ENCODE data around the gene EPHB1.

EPHB1 gene

DNA sequence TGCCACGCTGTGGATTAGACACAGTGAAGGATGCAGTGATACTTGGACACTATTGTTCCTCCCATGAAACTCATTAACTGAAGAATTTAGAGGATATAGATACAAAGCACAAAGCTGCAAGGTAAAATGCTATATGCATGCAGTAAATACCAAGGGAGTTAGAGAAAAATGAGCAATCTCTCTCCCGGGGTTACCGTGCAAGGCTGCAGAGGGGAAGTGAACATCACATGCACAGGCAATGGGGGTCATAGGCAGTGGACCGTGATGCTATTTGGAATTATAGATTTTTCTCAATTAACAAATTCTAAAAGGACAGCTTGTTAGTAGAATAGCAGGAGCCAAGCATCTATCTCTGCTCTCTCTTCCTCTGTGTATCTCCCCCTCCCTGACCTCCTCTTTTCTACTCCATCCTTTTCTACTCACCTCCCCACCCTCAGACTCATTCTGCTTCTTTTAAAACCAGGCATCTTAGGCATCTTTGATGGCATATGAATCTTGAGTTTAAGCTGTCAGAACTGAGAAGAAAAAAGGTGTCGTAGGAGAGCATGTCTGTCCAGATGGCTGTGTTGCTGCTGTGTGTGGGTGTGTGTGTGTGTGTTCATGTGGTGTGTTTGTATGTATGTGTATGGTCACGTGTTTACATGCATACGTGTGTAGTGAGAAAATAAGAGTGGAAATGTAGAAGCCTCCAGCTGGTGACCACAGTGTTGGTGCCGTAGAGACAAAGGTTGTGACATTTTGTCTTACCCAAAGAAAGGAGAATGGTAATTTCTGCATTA lies 339.0 kb downstream of the EPHB1 start:
- DNase-seq (ENCODE audit: low spot score) = no peak

DNA sequence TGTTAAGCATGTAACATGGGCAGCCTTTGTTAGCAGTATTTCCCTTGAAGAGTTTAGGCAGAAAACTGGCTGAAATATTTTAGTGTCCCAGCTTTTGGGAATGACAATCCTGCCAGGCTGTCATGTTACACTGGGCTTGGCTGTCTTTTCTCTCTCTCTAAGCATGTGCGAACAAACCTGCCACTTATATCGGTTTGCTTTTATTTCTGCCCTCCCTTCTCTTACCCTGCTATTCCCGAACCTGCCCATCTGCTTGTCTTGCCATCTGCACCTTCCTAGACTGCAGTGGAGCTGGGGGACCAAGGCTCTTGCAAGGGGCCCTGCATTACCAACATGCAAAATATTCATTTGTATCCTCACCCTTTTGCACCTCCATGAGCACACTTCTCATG lies 339.6 kb downstream of the EPHB1 start:
- DNase-seq (ENCODE audit: low spot score) = no peak

DNA sequence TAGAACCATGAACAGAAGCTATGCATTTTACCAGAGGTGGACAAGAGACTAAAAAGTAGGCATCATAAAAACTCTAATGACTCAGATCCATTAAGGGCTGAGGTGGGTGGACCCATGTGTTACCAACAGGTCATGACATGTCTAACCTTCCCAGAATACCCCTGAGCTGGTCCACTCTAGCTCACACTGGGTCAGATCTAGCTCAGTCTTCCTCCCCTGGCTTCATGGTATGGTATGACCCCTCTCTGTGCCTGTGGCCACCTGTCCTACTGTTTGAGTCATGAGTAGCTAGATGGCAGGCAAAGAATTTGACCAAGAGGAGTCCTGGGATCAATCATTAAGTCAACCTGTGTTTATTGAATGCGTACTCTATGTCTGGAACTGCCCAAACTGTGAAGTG lies 340.4 kb downstream of the EPHB1 start:
- no peak for DNase-seq (ENCODE audit: low spot score)

DNA sequence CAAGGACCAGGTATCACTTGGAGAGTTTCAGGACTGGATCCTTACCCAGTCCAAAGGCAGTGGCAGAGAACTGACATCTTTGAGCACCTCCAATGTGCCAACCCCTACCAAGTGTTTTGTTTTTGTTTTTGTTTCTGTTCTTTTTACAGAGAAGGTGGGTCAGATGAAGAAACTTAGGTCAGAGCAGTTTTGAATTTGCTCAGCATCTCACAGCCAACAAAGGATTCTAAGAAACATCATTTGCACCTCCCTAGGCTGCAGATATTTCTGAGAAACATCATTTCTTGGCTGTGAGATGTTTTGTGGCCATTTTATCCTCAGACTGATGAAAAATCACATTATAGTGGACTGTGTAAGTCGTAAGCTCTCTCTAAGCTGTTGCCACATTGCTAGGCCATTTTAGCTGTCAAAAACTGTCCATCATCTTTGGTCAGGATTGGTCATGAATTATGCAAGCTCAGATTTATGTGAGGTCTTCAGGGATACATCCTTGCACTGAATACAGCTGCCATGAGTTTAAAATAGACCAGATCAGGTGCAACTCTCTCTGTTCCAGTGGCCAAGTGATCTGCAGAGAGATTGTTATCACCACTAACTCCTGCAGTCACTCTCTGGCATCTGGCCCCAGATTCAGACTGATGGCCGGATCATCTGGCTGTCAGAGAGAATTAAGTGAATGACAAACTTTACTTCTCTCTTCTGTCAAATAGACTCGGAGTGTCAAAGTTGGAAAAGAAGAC lies 341.5 kb downstream of the EPHB1 start:
- DNase-seq (ENCODE audit: low spot score) = no peak

DNA sequence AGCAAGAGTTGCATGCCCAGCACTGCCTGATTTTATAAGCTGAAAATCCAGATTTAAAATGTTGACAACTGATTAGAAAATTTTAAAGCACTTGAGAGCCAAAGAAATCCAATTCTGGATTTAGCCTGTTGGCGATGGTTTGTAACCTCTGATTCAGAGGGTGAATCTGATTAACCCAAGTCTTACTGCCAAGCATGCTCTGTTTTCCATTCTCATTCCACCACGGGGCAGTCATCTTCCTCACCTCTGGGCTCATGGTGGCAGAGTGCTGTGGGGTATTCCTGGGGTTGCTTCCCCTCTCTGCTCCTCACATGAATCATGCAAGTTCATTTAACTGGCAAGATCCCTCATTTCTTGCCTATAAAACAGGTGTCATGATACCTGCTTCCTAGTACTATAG lies 342.2 kb downstream of the EPHB1 start:
- DNase-seq (ENCODE audit: low spot score) = no peak

DNA sequence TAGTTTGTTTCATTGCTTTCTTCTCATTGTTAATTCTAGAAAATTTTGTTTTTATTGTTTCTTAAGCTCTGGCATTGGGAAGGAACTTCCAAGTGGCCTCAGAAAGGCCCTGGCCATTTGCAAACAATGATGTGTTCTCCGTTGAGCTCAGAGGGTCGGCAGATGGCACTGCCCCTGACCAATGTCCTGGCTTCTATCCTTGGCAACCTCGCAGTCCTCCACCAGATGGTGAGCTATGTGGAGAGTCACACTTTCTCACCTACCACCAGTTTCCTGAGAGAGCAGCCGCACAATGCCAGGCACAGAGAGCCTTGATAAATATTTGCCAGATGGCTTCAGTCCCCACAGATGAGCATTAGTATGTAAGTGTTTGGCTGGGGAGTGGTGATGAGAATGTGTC lies 343.7 kb downstream of the EPHB1 start:
- DNase-seq (ENCODE audit: low spot score) = no peak

DNA sequence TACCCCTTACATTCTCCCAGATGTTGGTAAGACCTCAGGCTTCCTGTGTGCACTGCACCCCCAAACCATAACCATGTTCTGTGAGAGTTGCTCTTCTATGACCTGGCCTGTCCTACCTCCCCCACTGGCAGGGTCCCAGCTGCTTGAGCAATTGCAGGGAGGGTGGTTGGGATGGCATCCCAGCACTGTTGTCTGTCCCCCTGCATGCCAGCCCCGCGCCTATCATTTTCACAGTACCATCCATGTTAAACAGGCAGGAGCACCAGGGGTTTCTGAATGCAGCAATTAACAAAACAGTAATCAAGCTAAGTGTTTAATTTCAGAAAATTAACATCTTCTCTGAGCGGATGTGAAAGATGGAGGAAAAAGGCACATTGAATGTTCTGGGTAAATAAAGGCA lies 345.5 kb downstream of the EPHB1 start:
- DNase-seq (ENCODE audit: low spot score) = no peak

DNA sequence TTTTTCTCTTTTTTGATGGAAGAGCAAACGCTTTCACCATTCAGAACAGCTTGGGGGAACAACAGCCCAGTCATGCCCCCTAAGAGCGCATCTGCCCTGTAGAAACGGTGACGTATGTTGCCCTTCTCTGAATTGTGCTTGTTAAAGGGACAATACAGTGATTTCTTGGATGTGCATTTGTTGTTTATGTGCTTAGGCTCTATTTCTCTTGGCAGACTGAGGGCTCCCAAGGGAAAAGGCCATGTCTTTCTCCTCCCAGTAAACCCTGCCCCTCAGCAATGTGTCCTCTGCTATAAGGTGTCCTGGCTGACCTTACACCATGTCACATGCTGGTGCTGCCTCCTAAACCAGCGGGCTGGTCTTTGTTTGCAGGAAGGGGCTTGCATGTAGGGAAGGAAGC lies 346.1 kb downstream of the EPHB1 start:
- no peak for DNase-seq (ENCODE audit: low spot score)

DNA sequence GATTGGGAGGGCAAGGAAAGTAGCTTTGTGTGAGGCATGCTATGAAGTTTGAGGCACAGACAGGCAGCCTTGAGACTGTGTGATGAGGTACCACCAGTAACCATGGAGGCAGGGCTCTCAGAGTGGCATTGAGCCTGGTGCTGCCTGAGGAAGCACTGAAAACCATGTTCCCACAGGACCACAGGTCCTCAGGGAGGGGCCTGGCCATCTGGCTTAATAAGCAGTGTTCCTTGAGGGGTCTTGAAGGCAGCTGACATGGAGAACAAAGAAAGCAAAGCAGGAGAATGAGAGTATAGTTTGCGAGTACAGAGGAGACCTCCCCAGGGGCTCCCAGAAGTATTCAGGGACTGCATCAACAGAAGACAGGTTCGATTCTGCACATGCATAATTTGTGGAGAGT lies 346.6 kb downstream of the EPHB1 start:
- no peak for DNase-seq (ENCODE audit: low spot score)

DNA sequence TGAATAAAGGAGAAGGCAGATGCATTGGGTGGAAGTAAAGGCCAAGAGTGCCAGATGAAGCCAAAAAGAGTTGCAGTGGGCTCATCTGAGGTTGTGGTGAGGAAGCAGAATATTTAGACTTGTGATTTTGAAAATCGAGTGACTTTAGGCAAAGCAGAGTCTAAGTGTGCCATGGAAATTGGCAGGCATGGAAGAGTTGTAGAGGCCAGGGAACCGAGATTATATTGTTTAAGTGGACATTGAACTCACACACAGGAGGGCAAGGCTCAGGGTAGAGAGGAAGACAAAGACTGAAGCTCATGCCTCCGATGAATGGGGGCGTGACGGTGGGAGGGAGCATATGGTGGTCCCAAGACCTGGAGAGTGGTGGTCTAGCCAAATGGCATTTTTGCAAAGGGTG lies 347.5 kb downstream of the EPHB1 start:
- no peak for DNase-seq (ENCODE audit: low spot score)

DNA sequence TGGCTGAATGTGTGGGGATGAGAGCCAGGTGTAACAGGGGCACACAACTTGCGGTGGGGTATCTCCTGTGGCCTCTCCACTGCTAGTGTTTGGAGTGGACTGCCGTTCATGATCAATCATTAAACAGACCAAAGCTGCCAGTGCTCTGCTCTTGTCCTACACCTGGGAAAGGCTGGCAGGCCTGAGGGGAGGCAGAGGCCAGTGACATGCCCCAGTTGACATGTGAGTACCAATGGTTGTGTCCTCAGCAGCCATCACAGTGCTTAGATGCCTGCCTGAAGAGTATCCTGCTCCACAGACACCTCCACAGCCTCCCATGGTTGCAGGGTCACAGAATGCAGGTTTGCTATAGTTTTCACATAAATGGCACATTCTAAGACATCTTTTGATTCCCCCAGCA lies 348.4 kb downstream of the EPHB1 start:
- no peak for DNase-seq (ENCODE audit: low spot score)

DNA sequence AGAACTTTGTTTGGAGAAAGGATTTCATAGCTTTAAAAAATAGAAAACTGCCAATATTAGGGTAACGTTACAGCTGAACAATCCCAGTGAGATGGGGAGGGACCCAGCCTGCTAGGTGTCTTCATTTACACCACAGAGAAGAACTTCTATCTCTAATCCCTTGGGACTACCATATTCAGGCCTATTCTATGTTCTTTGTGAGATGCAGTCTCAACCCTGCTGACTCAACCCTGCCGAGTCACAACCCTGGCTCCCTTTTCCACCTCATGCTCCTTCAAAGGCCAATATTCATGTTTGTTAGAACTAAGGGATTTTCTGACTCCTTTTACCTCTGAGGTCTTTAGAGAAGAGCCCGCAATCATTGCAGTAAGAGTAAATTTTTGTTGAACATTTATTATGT lies 350.5 kb downstream of the EPHB1 start:
- no peak for DNase-seq (ENCODE audit: low spot score)

DNA sequence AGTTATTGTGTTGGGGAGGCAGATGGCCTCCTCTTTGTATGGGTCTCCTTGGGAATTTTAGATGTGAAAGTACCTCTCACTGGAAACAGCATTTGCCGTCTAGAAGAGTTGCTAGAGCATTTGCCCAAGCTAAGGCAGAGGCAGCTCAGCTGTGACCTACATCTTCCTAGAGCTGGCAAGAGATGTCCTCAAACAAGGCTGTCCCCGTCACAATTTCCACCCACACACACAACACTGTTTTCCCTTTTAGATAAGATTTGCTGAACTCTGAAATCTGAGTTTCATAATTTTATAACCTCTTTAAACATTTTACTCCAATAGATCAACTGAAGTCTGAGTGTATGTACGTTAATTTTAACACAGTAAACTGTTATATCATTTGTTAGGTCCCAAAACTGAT lies 352.6 kb downstream of the EPHB1 start:
- DNase-seq (ENCODE audit: low spot score) = no peak

DNA sequence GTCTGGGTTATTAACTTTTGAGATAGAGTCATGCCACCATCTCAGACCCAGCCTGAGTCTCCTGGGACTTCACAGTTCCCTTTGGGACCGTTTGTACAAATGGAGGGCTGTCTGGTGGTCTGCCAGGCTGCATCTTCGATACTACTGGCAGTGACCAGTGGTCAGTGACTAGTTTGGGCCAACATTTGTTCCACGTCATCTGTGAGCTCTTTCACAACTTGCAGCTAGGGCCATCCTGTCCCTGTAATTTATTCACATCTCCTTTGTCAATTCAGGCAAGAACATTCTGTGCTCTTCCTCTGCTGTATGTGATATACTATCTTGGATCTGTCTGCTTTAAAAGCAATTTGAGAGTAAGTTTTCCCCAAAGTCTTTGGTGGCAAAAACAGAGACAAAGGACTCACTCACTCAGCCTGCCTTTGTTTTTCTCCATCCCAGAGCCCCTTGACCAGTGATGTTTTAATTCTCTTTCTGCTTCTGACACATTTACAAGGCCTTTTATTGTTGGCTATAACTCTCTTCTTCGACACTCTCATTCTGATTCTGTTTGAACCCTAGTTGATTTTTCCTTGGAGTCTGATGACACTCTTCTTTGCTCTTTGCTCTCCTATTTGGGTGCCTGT lies 353.4 kb downstream of the EPHB1 start:
- DNase-seq (ENCODE audit: low spot score) = no peak

DNA sequence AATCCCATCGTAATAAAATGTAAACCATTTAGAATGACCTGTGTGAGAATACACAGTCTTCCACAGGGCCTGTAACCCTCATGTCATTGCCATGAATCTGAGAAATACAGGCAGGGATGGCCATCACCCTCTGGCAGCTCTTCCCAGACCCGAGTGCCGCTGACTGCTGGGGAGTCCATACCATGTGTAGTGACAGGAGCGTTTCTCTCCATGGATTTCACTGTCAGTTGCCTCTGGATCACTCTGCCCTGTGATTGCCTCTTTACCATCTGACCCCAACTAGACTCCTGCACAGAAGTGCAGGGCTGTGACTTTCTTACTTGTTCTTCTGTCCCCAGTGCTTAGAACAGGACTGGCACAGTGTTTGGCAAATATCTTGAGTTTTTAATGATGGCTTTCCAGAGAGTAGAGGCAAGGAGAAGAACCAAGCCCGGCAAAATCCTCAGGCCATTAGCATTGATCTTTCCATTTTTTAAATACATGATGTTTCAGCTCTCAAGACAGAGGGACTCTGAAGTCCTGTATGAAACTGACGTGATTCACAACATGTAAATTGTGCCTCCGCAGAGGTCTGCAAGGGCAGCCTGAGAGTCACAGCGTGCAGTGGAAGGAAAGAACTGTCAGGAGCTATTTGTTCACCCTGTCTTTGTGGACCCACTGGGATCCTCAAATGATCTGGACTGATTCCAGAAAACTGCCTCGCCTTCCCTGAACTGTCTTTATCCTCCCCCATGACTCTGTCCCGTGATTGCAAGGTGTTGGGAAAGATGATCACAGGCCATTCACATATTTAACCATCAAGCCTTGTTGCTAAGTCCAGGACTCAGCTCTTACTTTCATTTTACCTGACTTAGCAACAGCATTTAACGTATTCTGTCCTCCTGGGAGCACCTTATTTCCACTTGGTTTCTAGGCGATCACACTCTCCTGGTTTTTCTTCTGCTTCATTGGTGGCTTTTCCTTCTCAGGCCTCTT lies 354.9 kb downstream of the EPHB1 start:
- DNase-seq (ENCODE audit: low spot score) = no peak

DNA sequence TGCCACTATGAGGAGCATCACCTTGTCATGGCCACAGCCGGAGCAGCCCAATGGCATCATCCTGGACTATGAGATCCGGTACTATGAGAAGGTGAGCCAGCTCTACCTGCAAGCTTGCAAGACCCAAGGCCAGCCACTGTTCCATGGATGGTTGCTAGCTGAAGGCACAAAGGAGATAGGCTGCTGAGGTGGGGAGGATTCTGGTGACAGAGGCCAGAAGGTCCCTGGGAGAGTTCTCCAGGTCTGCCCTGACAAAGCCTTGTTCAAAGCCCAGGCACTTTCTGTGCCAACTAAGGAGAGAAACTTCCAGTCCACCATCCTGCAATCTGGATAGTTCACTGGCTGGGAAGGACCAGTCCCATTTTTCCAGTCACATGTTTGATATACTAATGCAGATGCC lies 359.1 kb downstream of the EPHB1 start:
- no peak for DNase-seq (ENCODE audit: low spot score)

DNA sequence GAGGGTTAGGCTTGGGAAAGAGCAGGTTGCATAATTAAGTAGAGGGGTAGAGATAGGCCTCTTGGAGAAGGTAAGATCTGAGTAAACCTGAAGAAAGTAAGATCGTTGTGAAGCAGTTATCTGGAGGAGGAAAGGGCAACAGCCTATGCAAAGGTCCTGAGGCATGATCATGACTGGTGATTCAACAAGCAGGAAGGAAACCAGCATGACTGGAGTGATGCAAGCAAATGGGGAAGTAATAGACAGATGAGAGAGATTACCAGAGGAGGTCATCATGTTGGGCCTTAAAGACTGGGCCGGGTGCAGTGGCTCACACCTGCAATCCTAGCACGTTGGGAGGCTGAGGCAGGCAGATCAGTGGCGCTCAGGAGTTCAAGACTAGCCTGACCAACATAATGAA lies 360.2 kb downstream of the EPHB1 start:
- no peak for DNase-seq (ENCODE audit: low spot score)

DNA sequence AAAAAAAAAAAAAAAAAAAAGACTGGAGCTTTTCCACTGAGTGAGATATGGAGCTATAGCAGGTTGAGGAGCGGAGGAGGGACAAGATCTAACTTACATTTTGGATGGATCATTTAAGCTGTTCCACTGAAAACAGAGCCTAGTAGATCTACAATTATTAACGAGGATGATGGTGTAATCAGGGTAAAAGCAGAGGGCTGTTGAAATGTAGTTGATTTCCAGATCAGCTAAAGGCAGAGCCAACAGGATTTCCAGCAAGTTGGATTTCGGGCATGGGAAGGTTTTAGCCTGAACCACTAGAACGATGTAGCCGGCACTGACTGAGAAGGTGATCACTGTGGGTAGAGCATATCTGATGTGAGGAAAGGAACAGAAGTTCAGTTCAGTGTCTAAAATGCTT lies 360.7 kb downstream of the EPHB1 start:
- no peak for DNase-seq (ENCODE audit: low spot score)

DNA sequence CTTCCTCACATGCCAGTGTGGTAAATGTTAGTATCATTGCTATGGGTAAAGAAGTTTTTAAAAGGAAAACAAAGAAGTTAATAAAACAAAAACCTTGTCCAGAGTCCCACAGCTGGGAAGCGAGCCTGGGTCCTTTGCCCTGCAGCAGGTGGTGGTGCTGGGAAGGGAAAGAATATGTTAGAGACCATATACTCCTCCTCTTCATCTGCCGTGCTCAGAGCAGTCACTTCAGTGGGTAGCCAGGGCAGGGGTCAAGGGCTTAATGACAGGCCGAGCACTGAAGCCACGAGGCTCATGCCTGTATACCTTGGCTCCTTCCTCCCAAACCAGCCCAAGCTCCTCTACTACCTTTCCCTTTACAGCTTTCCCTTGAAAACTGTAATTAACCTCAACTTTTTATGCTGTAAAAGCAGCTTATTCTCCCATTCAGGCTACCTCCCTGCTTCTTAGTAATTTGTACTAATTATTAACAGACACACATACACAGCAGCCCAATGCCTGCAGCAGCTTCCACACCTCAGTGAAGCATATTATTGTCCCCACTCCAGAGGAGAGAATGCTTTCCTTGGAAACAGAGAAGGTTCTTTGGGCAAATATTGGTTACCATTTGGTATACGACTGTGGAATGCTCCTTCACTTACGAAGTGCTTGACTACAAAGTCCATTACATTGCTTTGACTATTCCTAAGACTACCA lies 362.1 kb downstream of the EPHB1 start:
- DNase-seq (ENCODE audit: low spot score) = no peak

DNA sequence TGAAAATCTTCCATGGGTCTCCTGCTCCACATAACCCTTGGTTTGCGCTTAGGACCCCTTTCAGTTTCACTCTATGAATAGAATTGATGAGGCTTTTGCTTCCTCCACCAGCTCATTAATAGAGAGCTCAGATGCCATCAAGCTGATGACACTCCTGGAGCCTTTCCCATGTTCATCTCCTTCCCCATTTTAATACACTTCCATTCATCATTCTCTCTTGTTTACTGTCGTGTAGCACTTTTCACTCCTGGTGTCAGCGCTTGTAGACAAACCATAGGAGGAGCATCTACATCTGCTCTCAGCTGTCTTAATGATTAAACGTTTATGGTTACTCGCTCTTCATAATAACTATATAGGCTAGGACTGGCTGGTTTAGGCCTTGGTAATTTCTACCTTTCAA lies 363.5 kb downstream of the EPHB1 start:
- DNase-seq (ENCODE audit: low spot score) = no peak

DNA sequence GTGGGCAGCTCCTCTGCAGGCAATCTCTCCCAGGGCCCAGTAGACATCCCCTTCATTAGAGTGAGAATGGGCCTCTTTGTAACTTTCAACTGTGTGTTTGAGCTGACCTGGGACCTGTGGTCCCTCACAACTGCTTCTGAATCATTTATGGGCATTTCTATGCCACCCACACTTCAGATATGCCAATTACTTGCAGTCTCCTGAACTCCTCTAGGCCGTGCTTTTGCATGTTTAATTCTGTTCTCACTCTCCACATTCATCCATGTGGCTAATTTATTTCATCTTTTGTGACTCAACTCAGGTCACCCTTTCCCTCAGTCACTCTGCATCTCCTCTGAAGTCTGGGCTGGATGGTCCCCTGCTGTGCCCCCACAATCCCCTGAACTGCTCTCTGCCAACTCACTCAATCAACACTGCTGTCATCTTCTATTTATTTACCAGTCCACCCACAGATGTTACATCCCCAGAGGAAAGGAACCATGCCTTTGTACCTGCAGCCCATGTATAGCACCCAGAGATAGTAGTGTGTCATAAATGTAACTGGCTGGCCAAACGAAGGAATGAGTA lies 364.7 kb downstream of the EPHB1 start:
- DNase-seq (ENCODE audit: low spot score) = no peak
